H1 (cell line): ENCODE results near the gene SLC37A1. TPM values are rescaled to one million over a fixed set of nuclear protein-coding genes. Genes with fewer than 3 reads are reported as not detected.

ENCODE experiments used
- HDAC2 ChIP-seq, 2 experiments: fragments of 300-600 bp in 1 of 2; sonication (generic) in 1 of 2; IDR thresholded peaks; 2 replicates each; pipeline ENCODE4 v1.6.1; 2011 to 2012; ENCODE audit warnings: low read depth in 2 of 2, low read length in 2 of 2, mild to moderate bottlenecking in 2 of 2, moderate library complexity in 2 of 2, borderline replicate concordance in 1 of 2, inconsistent platforms in 1 of 2
- SIRT6 ChIP-seq: IDR thresholded peaks from one replicate; pipeline ENCODE4 v1.7.1; 2012; ENCODE audit warnings: low read length, inconsistent platforms
- TAF7 ChIP-seq: optimal IDR thresholded peaks from 2 replicates; pipeline ENCODE3; 2011; ENCODE audit warnings: low read depth, mild to moderate bottlenecking, inconsistent platforms, low read length, moderate library complexity, borderline replicate concordance
- TEAD4 ChIP-seq: IDR thresholded peaks from 2 replicates; pipeline ENCODE4 v1.6.1; 2012; ENCODE audit warnings: low read depth, low read length, inconsistent platforms, mixed read lengths
- polyA plus RNA-seq, 7 experiments: library from polyadenylated mRNA; depleted of rRNA in 3 of 7; stranded (reverse) in 5 of 7; unstranded in 2 of 7; fragments of >200 nt in 5 of 7; fragments of 200-250 nt in 2 of 7; gene quantifications; 1 replicate in 5 of 7; 2 replicates in 1 of 7; 4 replicates in 1 of 7; pipeline versions ENCODE4 v1.2.1 to v1.2.3, GENCODE V29; 2011 to 2013; ENCODE audit warnings: missing spikeins in 2 of 7, mixed read lengths in 2 of 7
- total RNA-seq: library from RNA; stranded (reverse); fragmentation: NEBNext Ultra II Directional; extraction: Animal tissue kit (Norgen Biotek cat#: 25700); gene quantifications from 2 replicates; pipeline ENCODE4 v1.2.1, GENCODE V29; 2021

SLC37A1 gene
- total and polyA plus RNA-seq, 2 of the 8 experiments (the other 6 are each of a cell fraction or from before 2014, with no cell fraction given) = 15.6 to 30.9 TPM

DNA sequence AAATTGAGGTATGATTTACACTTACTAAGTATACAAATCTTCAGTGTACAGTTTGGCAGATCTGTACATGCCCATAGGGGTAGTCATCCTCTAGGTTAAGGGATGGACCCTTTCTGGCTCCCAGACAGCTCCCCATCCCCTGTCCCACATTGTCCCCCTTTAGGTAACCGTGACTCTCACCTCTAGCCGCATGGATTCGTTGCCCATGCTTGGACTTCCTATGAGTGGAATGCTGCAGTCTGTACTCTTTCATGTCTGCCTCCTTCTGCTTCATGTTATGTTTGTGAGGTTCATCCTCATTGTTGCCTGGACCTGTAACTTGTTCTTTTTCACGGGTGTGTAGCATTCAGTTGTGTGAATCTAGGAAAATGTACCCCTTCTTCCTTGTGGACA, 20.3 kb downstream of the SLC37A1 start (continued):
- TF ChIP-seq SIRT6 (no peak), HDAC2 (IDR thresholded peaks at IDR 0.05; ENCODE audit: borderline replicate concordance in 1 of 2, low read depth in 2 of 2, low read length in 2 of 2) (no peak), TAF7 (no peak), TEAD4 (no peak)
